NCI-H128 (cell line): ENCODE data around the gene GRSF1.
"Not testable (repeated sequence)": the region's sequence is repeated elsewhere in the genome, so short reads cannot be mapped to it uniquely, and the experiment has no call there.

Source experiments
- DNase-seq: peaks from one replicate; lab custom pipeline; 2025; ENCODE audit not compliant: unreplicated experiment; lab: John Stamatoyannopoulos, UW

GRSF1 gene

GRCh38 chr4:70833675-70834074 lies 6.0 kb downstream of the GRSF1 start:
- DNase-seq = no peak

- DNase-seq = no peak
Observed at GRCh38 chr4:70831293-70831692, 8.4 kb downstream of the GRSF1 start.

GRCh38 chr4:70830054-70830453 lies 9.6 kb downstream of the GRSF1 start:
- DNase-seq = no peak

GRCh38 chr4:70829492-70829891 lies 10.2 kb downstream of the GRSF1 start:
- no peak for DNase-seq

DNA sequence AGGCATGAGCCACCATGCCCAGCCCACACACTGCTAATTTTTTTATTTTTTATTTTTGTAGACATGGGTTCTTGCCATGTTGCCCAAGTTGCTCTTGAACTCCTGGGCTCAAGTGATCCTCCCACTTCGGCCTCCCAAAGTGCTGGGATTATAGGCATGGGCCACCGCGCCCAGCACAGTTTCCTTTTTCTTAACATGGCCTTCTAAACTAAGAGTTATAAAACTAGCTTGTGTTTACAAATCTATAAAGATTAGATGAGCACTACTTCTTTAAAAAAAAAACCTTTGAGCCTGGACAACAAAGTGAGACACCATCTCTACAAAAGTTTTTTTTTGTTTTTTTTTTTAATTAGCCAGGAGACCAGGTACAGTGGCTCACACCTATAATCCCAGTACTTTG lies 10.7 kb downstream of the GRSF1 start:
- no peak for DNase-seq

GRCh38 chr4:70818921-70819320 lies 20.8 kb downstream of the GRSF1 start:
- DNase-seq = no peak

GRCh38 chr4:70818173-70818855 lies 21.4 kb downstream of the GRSF1 start:
- no peak for DNase-seq

- DNase-seq = no peak
Observed at GRCh38 chr4:70816894-70817293, 22.8 kb downstream of the GRSF1 start.

GRCh38 chr4:70815370-70815769 lies 24.3 kb downstream of the GRSF1 start:
- no peak for DNase-seq

DNA sequence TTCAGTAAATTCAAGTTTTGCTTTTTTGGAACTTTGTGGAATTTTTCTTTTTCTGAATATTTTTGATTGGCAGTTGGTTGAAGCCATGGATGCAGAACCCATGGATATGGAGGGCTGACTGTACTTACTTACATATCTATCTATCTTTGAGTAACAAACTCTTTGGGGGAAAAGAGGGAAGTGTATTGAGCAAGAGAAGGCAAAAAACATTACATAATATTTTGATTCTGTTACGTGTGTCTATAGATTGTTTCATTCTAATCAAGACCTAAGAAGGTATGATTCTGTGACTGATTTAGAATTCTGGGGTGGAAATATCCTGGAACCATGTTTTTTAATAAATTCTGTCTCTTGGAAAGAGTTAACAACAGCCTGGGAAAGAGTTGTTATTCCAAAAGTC lies 31.5 kb downstream of the GRSF1 start:
- no peak for DNase-seq

DNA sequence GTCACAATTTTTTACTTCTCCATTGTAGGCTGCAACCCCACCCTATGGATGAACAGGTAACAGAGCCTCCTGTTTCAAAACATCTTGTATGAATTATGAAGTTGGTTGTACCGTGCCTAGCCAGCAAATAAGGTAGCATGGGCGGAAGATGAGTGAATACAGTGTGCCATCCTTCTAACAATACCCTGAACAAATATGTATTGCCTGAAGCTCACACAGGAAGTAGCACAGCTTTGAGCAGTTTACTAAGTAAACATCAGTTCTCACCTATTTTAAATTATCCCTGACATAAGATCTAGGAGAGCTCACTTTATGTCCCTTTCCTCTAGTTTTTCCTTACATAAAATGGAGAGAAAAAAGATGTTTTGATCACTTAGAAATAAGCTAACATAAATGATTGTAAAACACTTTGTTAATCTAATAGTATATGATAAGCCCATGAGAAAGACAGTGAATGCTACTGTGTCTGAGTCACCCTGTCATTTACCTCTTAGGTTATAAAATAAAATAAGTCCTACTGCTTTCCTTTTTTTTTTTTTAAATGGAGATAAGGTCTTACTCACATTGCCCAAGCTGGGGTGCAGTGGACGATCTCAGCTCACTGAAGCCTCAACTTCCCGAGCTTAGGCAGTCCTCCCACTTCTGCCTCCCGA lies 36.6 kb downstream of the GRSF1 start:
- no peak for DNase-seq

- no peak for DNase-seq
Observed at GRCh38 chr4:70801265-70801809, 38.4 kb downstream of the GRSF1 start.

- DNase-seq = no peak
Observed at GRCh38 chr4:70793626-70794025, 46.1 kb downstream of the GRSF1 start.

GRCh38 chr4:70788733-70789132 lies 51.0 kb downstream of the GRSF1 start:
- no peak for DNase-seq

GRCh38 chr4:70787496-70787895 lies 52.2 kb downstream of the GRSF1 start:
- DNase-seq = no peak

DNA sequence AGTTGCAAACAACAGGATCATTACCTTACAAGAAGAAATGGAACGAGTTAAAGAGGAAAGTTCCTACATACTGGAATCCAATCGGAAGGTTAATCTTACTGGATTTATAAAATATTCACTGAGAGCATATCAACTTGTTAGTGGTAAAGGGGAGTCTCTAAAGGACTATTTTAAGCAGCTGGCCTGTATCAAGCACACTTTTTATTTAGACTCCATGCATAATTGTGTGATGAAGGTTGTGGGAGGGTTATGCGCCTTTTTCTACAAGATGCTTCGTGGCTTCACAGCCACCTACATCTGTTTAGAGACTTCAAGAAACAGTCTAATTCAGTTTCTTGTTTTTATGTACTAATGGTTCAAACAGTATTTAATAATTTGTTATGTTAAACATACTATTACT lies 56.6 kb downstream of the GRSF1 start:
- DNase-seq = no peak

DNA sequence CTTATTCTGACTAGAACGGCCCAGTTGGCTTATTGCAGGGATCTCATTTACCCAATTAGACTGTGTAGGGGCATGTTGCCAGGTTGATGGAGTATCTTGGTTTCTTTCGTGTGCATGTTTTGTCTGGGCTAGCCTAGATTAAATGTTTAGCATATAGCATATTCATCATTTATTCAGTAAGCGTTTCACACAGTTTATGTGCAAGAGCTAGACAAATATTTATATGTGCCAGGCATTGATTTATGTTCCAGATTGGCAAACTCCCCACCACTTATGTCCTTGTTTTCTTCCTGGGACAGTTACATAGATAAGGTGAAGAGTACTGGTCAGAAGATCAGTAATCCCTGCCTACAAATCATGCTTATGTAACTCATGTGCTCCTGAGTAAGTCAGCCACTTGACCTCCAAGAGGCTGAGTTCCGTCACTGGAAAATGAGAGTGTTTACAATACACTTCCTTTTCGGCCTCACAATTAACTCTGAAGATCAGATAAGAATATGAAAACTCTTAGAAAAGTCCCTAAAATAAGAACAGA lies 60.7 kb downstream of the GRSF1 start:
- DNase-seq = no peak

GRCh38 chr4:70772929-70773555 lies 66.6 kb downstream of the GRSF1 start:
- DNase-seq = no peak

DNA sequence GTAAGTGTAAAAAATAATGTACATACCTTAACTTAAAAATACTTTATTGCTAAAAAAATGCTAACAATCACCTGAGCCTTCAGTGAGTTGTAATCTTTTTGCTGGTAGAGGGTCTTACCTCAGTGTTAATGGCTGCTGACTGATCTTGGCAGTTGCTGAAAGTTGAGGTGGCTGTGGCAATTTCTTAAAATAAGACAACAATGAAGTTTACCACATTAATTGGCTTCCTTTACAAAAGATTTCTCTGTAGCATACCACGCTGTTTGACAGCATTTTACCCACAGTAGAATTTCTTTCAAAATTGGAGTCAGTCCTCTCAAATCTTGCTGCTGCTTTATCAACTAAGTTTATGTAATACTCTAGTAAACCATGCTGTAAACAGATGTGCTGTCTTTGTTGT lies 70.3 kb downstream of the GRSF1 start:
- DNase-seq = not testable (repeated sequence)

DNA sequence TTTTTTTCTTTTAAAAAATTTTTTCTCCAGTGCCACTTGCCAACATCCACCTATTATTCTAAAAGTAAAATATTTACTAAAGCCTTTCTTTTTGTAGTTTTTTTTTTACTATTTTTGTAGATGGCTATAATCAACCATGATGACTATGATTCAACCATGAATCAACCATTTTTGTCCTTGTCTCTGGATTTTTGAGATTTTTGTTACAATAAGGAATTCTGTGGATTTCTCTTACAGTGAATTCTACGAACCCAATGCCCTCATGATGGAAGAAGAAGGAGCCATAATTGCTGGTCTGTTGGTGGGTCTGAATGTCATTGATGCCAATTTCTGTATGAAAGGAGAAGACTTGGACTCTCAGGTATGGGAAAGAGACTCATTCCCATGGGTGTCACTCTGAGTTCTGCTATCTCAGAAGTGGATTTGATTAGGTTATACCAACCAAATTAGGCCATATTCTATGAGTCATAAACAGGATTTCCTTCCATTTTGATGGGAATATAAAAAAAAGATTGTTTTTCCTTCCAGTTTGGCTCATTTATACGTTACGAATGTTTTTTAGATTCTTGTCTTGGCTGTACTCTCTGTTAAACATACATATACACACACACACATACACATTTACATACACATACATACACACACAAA lies 71.3 kb downstream of the GRSF1 start:
- no peak for DNase-seq
